Measurements from ENCODE around the gene MXI1.

The MXI1 gene

GRCh38 chr10:110334061-110334656 is 126.8 kb downstream of the MXI1 start:
- CTCF ChIA-PET: interaction anchor here (0.7 to 1.2 kb wide), 4 partner anchors 11 to 279 kb away, joined by 3 to 9 read pairs (median 6); no protein-coding TSS in a partner anchor
- no peak for TF ChIP-seq ZNF384 (IDR thresholded peaks at IDR 0.05)
- TF ChIP-seq SUZ12 (IDR thresholded peaks at IDR 0.05): no peak
- TF ChIP-seq FOXM1 (IDR thresholded peaks at IDR 0.05; ENCODE audit: borderline replicate concordance): no peak
- TF ChIP-seq ELF4 (IDR thresholded peaks at IDR 0.05): no peak
- TF ChIP-seq, protein P1, sequence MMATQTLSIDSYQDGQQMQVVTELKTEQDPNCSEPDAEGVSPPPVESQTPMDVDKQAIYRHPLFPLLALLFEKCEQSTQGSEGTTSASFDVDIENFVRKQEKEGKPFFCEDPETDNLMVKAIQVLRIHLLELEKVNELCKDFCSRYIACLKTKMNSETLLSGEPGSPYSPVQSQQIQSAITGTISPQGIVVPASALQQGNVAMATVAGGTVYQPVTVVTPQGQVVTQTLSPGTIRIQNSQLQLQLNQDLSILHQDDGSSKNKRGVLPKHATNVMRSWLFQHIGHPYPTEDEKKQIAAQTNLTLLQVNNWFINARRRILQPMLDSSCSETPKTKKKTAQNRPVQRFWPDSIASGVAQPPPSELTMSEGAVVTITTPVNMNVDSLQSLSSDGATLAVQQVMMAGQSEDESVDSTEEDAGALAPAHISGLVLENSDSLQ (IDR thresholded peaks at IDR 0.05): no peak
- no peak for TF ChIP-seq FOXA1 (IDR thresholded peaks at IDR 0.05)
- no peak for TF ChIP-seq CTBP1 (IDR thresholded peaks at IDR 0.05; ENCODE audit: borderline replicate concordance)
- TF ChIP-seq TARDBP (IDR thresholded peaks at IDR 0.05): no peak
- no peak for TF ChIP-seq LEF1 (IDR thresholded peaks at IDR 0.05; ENCODE audit: borderline replicate concordance)
- no peak for TF ChIP-seq FOXK2 (IDR thresholded peaks at IDR 0.05)
- no peak for TF ChIP-seq ARNT (IDR thresholded peaks at IDR 0.05)
- no peak for TF ChIP-seq BHLHE40 (IDR thresholded peaks at IDR 0.05; ENCODE audit: borderline replicate concordance)
- no peak for TF ChIP-seq SP1 (IDR thresholded peaks at IDR 0.05)
- TF ChIP-seq HDGF (IDR thresholded peaks at IDR 0.05; ENCODE audit: borderline replicate concordance): no peak
- TF ChIP-seq L3MBTL2 (conservative IDR thresholded peaks at IDR 0.05): no peak
- no peak for DNase-seq (ENCODE audit: extremely low spot score)
- POLR2A ChIA-PET: no interaction called here

GRCh38 chr10:110335314-110336064 is 128.1 kb downstream of the MXI1 start:
- ChIA-PET POLR2A (no interaction called here), CTCF (interaction anchor here (0.5 to 0.9 kb wide), 3 partner anchors 18 to 28 kb away, joined by 3 to 9 read pairs (median 6); no protein-coding TSS in a partner anchor)
- no peak for TF ChIP-seq ELF4 (IDR thresholded peaks at IDR 0.05)
- no peak for TF ChIP-seq CTBP1 (IDR thresholded peaks at IDR 0.05; ENCODE audit: borderline replicate concordance)
- TF ChIP-seq FOXM1 (IDR thresholded peaks at IDR 0.05; ENCODE audit: borderline replicate concordance): no peak
- TF ChIP-seq NFRKB (IDR thresholded peaks at IDR 0.05): no peak
- TF ChIP-seq BHLHE40 (IDR thresholded peaks at IDR 0.05; ENCODE audit: borderline replicate concordance): no peak
- TF ChIP-seq SUZ12 (IDR thresholded peaks at IDR 0.05): no peak
- no peak for TF ChIP-seq ZNF384 (IDR thresholded peaks at IDR 0.05)
- TF ChIP-seq L3MBTL2 (conservative IDR thresholded peaks at IDR 0.05): no peak
- TF ChIP-seq, protein P1 (IDR thresholded peaks at IDR 0.05): no peak
- TF ChIP-seq ARNT (IDR thresholded peaks at IDR 0.05): no peak
- no peak for TF ChIP-seq HDGF (IDR thresholded peaks at IDR 0.05; ENCODE audit: borderline replicate concordance)
- no peak for DNase-seq (ENCODE audit: extremely low spot score)

- ChIA-PET CTCF (interaction anchor here (0.6 kb wide), 1 partner anchor 211 kb away, joined by 4 read pairs; no protein-coding TSS in a partner anchor), POLR2A (interaction anchor here (0.7 kb wide), 1 partner anchor 9 kb away, joined by 3 read pairs; no protein-coding TSS in a partner anchor)
- no peak for DNase-seq (ENCODE audit: extremely low spot score)
- no peak for TF ChIP-seq FOXA1 (IDR thresholded peaks at IDR 0.05)
- TF ChIP-seq LEF1 (IDR thresholded peaks at IDR 0.05; ENCODE audit: borderline replicate concordance): no peak
- TF ChIP-seq L3MBTL2 (conservative IDR thresholded peaks at IDR 0.05): no peak
- TF ChIP-seq, protein P1 (IDR thresholded peaks at IDR 0.05): no peak
- no peak for TF ChIP-seq TARDBP (IDR thresholded peaks at IDR 0.05)
- TF ChIP-seq ELF4 (IDR thresholded peaks at IDR 0.05): no peak
- TF ChIP-seq ZNF384 (IDR thresholded peaks at IDR 0.05): no peak
- TF ChIP-seq SP1 (IDR thresholded peaks at IDR 0.05): no peak
- no peak for TF ChIP-seq CTBP1 (IDR thresholded peaks at IDR 0.05; ENCODE audit: borderline replicate concordance)
- TF ChIP-seq FOXM1 (IDR thresholded peaks at IDR 0.05; ENCODE audit: borderline replicate concordance): no peak
- TF ChIP-seq FOXK2 (IDR thresholded peaks at IDR 0.05): no peak
- no peak for TF ChIP-seq BHLHE40 (IDR thresholded peaks at IDR 0.05; ENCODE audit: borderline replicate concordance)
- no peak for TF ChIP-seq ARNT (IDR thresholded peaks at IDR 0.05)
Observed at GRCh38 chr10:110336111-110336721, 128.8 kb downstream of the MXI1 start.
